ENCODE measurements around the gene NUDT17.
A peak's percentile ranks its signal among the peaks of the same experiment; 100 is the strongest.
"Not testable (repeated sequence)": the region's sequence is repeated elsewhere in the genome, so short reads cannot be mapped to it uniquely, and the experiment has no call there.

Gene NUDT17, protein sequence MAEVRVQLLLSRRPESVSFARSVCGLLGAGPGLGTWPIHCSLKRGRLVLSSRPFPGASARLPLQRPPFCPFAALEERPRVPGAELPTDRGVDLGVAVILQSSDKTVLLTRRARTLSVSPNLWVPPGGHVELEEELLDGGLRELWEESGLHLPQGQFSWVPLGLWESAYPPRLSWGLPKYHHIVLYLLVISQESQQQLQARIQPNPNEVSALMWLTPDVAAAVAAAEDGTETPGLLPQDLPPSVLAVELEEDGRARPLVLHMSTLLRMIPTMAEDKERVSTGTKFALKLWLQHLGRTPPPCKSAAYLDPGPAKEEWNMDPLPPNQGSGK

DNA sequence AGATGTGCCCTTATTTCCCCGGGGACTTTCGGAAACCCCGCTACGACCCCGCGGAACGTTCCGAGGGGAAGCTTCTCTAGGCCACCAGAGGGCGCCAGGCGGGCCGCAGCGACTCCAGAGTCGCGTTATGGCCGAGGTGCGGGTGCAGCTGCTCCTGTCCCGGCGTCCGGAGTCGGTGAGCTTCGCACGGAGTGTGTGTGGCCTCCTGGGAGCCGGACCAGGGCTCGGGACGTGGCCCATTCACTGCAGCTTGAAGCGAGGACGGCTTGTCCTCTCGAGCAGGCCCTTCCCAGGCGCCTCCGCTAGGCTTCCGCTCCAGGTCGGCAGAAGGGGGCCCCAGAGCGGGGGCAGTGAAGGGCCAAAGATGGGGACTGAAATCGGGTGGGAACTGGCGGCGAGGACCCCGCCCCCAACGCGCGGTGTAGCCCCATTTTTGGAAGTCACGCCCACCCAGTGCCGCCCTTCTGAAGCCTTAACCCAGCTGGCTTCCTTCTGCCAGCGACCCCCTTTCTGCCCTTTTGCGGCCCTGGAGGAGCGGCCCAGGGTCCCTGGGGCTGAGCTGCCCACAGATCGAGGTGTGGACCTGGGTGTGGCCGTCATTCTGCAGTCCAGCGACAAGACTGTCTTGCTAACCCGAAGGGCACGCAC is at the start of gene NUDT17:
NUDT17 (plus strand) TSS at position 117 of the 648 bp plus-strand sequence; CDS start at position 128, 11 bp downstream.
- DNase-seq = peak; percentile 73

DNA sequence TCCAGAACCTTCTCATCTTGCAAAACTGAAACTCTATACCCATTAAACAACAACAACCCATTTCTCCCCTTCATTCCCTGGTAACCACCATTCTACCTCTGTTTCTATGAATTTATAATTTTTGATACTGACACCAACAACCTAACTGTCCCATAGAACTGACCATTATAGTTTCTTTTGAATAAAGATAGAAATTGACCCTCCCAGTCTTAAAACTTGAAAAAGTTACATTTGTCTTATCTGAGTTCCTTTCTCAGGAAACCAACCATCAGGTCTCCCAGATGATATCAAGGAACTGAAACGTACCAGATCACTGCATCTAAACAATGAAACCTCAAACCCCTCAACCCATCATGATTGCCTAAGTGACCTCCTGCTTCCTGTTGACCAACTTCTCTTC is 48.7 kb upstream of the NUDT17 start:
- no peak for DNase-seq

DNA sequence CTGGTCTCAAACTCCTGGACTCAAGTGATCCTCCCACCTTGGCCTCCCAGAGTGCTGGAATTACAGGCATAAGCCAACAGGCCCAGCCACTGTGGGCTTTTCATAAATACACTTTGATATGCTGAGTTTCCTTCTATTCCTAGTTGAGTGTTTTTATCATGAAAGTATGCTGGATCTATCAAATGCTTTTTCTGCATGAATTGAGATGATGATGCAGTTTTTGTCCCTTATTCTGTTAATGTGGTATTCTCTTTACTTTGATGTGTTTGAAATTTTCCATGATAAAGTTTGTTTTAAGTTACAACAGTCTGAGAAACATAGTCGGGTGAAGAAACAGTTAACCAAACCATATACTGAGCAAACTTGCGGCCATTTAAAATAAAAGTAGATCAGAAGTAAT is 45.6 kb upstream of the NUDT17 start:
- no peak for DNase-seq

DNA sequence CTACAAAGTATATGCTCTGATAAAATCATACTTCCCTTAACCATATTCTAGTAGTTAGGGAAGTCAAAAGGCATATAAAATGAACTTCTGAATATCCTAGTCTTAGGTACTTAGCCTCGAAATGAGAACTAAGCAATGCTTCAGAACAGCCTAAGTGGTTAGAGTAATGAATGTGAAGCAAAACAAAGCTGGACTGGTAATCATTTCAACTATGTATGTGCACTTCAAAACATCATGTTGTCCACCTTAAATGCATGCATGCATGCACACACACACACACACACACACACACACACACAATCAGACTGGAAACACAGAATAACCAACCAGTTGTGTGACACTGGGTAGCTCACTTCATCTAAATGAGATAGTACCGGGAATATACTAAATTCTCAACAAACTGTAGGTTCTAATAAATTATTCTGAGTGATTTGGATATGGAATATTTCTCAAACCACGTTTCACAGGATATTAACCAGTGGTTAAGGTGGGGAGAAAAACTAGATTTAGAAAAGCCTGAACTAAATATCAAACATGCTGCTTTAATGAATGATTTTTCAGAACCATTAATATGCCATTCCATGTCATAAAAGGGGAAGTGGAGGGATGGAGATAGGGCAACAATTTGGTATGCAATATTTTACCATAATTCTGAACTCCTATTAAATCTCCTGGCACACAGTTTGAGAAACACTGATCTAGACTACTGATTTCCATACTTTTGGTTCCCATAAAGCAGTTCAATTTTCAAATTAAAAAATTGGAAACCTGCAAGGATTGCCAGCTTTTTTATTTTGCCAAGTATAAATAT is 41.0 kb upstream of the NUDT17 start:
- DNase-seq = no peak

DNA sequence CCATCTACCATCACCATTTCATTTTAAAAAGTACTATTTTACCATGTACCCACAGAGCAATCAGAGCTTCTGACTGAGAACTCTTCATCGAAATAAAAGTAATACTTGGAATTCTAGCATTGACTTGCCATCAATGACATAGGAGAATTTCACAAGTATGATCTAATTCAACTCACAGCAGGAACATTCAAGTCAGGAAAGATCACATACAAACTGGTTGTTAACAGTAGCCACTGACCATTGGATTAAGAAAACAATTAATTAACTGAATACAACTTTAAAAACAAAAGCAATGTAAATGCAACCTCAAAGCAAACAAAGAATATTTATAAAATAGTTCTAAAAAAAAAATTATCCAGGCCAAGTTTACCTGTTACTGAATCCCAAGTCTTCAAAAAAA is 40.4 kb upstream of the NUDT17 start:
- no peak for DNase-seq

DNA sequence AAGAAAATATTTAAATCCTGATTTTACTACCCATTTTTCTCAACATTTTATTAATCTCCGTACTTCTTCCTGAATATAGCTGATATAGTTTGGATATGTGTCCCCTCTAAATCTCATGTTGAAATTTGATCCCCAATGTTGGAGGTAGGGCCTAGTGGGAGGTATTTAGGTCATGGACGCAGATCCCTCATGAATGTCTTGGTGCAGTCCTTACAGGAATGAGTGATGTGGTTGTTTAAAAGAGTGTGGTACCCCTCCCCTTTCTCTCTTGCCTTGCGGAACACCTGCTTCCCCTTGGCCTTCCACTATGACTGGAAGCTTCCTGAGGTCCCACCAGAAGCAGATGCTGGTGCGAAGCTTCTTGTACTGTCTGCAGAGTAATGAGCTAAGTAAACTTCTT is 39.0 kb upstream of the NUDT17 start:
- DNase-seq = no peak

DNA sequence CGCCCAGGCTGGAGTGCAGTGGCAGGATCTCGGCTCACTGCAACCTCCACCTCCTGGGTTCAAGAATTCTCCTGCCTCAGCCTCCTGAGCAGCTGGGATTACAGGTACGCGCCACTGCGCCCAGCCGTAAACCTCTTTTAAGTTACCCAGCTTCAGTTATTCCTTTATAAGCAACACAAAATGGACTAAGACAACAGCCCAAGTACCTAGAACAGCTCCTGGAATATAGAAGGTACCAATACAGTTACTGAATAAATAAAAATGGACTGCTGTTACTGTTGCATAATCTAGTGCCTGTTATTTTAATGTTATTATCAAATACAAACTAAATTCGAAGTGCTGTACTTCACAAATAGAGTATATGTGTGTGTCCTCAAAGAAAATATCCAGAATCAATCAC is 38.6 kb upstream of the NUDT17 start:
- no peak for DNase-seq

DNA sequence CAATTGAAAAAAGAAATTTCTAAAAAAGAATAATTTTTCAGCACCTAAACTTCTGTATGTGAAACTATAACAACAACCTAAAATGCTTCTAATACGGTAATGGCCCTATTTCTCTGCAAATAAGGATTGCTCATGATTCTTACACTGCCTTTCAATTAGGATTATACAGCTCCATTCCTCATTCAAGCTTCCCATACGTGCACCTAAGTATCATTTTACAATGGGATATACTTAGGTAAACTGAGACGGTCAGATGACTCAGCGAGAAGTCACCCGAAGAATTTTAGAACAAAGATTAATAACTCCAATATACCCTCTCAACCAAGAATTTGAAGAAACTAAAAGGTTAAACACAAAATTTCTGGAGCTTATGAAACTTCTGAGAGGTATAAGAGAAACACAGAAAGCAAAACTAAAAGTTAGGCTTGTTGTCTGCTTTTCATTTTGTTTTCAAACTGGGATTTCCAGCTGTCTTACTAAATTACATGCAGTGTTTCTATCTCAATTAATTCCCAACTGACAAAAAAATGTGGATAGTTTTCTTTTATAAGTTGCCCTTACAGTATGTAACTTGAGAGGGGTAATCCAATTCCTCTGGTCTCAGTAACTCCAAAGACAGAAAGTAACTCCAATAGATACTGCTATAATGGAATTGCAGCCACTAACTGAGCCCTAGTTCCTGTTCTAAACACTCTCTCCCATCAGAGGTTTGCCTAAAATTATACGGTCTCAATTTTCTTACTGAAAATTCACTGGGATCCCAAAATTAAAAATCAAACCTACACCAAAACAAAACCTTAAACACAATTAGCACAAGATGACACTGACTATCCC is 32.2 kb upstream of the NUDT17 start:
- not testable (repeated sequence) for DNase-seq

DNA sequence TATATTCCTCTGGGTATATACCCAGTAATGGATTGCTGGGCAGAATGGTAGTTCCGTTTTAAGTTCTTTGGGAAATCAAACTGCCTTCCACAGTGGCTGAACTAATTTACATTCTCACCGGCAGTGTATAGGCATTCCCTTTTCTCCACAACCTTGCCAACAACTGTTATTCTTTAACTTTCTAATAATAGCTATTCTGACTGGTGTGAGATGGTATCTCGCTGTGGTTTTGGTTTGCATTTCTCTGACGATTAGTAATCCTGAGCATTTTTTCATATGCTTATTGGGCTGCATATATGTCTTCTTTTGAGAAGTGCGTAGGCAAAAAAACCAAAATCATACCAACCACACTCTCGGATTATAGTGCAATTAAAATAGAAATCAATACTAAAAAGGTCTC is 27.3 kb upstream of the NUDT17 start:
- not testable (repeated sequence) for DNase-seq

DNA sequence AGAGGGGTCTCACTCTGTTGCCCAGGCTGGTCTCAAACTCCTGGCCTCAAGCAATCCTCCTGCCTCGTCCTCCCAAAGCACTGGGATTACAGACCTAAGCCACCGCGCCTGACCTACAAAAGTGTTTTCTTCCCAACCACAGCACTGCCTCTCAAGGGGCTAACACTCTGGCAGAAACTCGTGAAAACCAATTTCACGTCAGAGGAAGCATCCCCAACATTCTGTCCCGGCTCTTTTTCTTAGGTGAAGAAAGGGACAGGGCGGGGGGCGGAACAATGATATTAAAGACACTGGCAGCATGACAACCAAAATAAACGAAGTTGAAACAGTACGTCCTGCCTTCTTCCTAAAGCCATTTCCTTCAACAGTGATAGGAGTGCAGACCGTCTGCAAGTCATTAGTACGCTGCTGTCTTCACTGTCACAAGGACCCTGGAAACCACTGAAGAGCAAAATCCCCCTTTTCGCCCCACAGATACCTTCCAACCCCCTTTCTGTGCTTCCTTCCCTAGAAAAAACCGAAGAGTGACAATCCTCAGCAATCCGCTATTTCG is 22.6 kb upstream of the NUDT17 start:
- not testable (repeated sequence) for DNase-seq

DNA sequence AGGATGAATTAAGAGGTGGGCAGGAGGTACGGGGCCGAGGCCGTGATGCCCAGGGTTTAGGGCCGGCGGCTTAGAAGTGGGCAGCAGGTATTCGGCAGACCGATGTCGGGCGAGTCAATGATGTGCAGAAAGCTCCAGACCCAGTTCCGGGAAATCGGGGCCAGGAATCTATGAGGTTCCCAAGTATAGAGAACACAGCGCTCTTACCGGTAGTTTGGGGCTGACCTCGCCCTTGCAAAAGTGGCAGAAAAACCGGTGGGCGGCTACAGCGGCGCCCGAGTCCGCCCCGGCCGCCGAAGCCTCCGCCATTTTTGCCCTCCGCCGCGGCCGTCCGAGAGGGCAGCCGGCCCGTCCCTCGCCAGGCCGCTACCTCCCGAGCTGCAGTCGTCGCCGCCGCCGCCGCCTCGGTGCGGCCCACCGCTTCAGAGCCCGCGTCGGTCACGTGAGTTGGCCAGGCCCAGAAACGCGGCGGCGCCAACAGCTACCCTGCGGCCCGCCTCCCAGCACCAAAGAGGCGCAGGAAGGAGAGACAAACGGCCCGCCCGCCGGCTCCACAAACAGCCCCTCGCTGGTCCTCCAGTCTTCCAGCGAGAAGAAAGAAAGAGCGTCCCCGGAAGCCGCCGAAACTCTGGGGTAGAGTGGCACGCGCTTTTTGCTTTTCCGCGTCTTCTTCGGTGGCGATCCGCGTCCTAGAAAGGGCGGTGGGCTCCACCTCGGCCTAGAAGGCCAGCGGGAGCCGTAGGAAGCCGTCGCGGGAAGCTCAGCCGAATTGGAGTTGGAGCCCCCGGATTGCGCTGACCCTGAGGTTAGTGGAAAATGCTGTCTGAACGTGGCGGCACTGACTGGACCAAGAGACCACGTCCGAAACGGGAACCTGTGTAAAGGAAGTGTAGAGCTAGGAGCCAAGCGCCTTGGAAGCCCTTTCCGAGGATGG is 21.6 kb upstream of the NUDT17 start, which contains the start of the genes POLR3C and RNF115:
POLR3C (plus strand) TSS at position 636 of the 934 bp plus-strand sequence. CDS start 1,577 bp downstream, outside the sequence.
RNF115 (minus strand) TSS at position 531 of the 934 bp plus-strand sequence; CDS start at position 309, 222 bp downstream.
- DNase-seq = peak; percentile 87

DNA sequence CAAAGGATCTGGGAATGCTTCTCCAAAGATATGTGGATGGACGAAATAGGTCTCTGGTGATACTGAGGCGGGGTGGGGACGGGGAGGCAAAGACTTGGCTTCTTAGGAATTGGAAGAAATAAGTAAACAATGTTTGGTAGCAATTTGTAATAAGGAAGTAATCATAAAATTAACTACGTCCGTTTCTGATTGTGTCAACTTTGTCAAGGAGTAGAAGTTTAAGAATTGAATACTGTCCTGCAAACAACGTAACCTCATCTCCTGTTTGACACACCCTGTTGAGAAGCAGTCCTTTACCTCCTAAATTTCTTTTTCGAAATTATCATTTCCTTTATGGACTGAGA is 21.0 kb upstream of the NUDT17 start:
- DNase-seq = no peak

DNA sequence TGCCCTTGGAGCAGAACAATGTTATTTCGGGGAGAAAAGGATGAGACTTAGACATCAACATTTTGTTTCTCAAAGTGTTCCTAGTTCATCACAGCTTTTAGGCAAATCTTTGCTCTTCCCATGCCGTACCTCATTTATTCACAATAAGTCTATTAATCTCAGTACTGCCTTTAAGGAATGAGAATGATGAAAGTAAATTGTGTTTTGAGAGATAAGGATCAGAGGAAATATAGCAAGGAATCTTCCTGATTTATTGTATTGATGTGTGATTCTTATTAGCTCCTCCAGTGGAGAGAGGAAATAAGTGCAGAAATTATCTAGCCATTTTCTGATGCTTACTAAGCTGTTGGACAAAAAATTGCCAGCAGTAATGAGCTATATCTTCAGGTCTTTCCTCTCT is 19.4 kb upstream of the NUDT17 start:
- no peak for DNase-seq

DNA sequence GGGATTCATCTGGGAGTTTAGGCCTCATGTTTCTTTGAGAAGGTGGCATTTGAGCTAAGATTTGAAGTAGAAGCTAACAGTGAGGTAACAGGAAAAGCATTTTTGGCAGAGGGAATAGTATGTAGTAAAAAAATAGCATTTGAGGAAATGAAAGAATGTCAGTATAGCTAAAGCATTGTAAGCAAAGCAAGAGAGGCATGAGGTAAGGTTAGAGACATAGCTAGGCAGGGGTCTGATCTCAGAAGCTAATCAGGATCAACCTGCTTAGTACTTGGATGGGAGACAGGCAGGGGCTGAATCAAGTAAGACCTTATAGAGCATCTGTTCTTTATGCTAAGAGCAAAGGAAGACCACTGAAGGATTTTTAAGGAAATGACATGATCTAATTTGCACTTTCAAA is 17.5 kb upstream of the NUDT17 start:
- no peak for DNase-seq

DNA sequence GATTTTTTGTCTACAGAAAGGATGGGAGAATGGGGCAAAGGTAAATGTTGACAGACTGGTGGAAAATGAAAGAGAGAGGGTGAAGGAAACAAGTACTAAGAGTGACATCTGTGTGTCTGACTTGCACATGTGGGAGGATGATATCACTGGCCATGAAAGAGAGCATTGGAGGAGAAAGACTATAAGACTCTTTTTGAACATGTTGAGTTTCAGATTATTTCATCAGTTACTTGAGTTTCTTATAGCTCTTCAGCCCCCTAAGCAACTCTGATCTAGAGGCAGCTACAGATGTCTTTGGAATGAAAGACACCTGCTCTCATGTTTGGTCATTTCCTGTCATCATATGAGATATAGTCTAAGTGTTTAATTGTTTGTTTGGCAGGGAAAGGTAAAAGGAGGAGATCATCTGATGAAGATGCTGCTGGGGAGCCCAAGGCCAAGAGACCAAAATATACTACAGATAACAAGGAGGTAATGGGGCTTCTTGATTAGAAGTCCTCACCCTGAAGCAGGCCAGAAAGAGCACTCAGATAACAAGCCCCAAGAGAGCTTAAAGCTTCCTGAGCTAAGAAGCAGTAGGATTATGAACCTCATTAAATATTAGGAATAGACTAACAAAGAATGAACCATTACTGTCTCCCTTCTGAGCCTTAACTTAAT is 16.9 kb upstream of the NUDT17 start:
- no peak for DNase-seq

DNA sequence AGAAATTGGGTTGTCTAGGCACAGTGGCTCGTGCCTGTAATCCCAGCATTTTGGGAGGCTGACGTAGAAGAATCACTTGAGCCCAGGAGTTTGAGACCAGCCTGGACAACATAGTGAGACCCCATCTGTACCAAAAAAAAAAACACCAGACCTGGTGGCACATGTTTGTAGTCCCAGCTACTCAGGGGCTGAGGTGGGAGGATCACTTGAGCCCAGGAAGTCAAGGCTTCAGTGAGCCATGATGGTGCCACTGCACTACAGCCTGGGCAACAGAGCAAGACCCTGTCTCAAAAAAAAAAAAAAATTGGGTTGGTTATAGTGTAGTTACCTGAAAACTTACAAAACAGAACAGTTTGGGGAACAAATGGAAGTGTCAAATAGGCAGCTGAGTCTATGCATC is 14.6 kb upstream of the NUDT17 start:
- not testable (repeated sequence) for DNase-seq

DNA sequence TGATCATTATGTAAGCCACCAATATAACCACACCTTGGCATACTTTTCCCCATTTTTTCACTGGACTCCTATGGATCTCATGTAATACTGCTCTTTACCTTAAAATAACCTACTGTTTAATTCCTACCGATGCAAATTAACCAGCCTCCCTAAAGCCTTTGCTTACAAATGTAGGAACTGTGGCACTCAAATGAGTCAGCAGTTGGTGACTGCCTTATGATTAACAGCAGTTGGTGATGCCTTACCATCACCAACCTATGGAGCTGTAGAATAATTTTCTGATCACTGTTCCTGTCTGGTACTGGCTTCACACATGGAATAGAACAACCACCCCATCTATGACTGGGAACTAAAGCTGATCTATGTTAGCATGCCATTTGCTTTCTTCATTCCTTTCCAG is 7.8 kb upstream of the NUDT17 start:
- no peak for DNase-seq

DNA sequence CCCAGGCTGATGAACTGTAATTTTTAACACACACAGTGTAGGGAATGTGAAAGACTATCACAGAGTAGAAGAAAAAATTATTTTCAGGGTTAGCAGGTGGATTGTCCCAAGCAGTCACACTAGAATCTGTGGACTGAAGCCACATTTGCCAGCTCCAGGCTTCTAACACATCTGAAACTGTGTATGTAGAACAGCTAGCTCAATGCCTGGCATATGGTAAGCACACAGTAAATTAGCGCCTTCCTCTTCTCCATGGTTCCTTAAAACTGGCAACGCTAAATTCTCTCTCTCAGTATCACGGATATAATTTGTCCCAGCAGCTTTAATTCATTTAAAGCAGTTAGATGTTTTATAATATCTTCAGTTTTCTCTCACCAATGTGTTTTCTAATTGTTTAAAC is 2.4 kb upstream of the NUDT17 start:
- DNase-seq = no peak

DNA sequence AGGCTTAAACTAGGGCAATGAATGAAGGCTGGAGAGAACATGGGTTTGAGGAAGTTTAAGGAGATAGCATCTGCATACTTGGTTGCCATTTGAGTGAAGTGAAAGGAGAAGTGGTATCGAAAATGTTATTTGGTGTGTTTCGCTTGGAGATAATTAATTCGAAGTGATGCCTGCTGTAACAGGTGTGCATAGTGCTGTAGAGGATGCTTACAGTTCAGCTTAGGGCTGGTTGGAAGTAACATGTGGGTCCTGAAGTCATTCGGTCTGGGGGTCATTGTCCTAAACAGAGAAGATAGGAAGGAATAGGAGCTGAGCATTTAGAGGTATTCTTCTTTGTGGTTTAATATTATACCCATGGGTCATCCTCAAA is 301 bp upstream of the NUDT17 start:
- DNase-seq = no peak

DNA sequence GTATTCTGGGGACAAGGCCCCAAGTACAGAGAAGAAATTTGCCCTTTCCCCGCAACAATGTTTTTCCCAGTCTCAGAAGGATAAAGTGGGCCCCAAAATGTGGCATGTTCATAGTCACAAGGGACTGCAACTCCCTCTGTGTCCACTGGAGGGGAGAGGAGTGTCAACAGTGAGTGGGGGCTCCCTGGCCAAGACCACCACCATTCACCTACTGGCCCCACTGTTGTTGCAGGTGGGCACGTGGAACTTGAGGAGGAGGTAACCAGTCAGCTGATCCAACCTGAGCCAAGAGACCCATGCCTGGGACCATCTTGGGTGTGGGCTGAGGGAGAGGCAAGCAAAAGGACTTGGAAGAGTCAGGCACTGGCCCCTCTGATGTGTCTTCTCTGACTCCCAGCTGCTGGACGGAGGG is 777 bp downstream of the NUDT17 start:
- DNase-seq = peak; percentile 21

DNA sequence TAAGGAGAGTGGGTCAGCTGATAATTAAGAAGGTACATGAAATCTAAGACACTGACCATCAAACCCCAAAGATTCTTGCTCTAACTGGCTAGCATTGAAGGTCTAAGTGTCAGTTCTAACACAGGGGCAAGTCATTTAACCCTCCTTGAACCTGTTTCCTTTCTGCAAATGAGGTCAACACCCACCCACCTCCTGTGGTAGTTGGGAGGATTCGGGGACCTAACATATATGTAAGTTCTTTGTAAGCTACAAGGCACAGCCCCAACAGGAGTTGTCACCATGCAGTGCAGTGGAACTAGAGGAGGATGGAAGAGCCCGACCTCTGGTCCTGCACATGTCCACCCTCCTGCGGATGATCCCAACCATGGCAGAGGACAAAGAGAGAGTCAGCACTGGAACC is 2.4 kb downstream of the NUDT17 start:
- DNase-seq = no peak
